Anterior cingulate cortex (tissue), 58 donors: ENCODE measurements around the gene LRRC8A.

ENCODE experiments used
- DNase-seq, 58 donors: peaks; one replicate each; lab custom pipeline; 2025; lab: John Stamatoyannopoulos, UW

The LRRC8A gene

GRCh38 chr9:128898845-128899565 lies 17.1 kb downstream of the LRRC8A start:
- peak in 15 of 58 donors; percentile 27 to 58 (median 39) for DNase-seq

GRCh38 chr9:128899566-128900322 lies 17.8 kb downstream of the LRRC8A start:
- no peak for DNase-seq

GRCh38 chr9:128901379-128901778 lies 19.4 kb downstream of the LRRC8A start:
- DNase-seq, result no peak

GRCh38 chr9:128901822-128902221 lies 19.9 kb downstream of the LRRC8A start:
- no peak for DNase-seq

- DNase-seq, result peak in 1 of 58 donors; percentile 16
These were observed 20.6 kb downstream of the LRRC8A start for GRCh38 chr9:128902351-128903078.

- no peak for DNase-seq
These were observed 21.1 kb downstream of the LRRC8A start for GRCh38 chr9:128903079-128903461.

- no peak for DNase-seq
These were observed 22.1 kb downstream of the LRRC8A start for GRCh38 chr9:128903871-128904620.

- DNase-seq, result no peak
These were observed 24.0 kb downstream of the LRRC8A start for GRCh38 chr9:128905964-128906363.

- no peak for DNase-seq
These were observed 24.8 kb downstream of the LRRC8A start for GRCh38 chr9:128906741-128907140.

- DNase-seq, result no peak
These were observed 26.4 kb downstream of the LRRC8A start for GRCh38 chr9:128908372-128908771.

- DNase-seq, result no peak
These were observed 27.9 kb downstream of the LRRC8A start for GRCh38 chr9:128909859-128910258.

- no peak for DNase-seq
These were observed 29.0 kb downstream of the LRRC8A start for GRCh38 chr9:128910906-128911305.

GRCh38 chr9:128911529-128912035 lies 29.6 kb downstream of the LRRC8A start:
- DNase-seq, result peak in 4 of 58 donors; percentile 27 to 58 (median 33)

- peak in 1 of 58 donors; percentile 51 for DNase-seq
These were observed 30.4 kb downstream of the LRRC8A start for GRCh38 chr9:128912270-128912853.

- DNase-seq, result no peak
These were observed 31.3 kb downstream of the LRRC8A start for GRCh38 chr9:128913048-128913900.

GRCh38 chr9:128913995-128914772 lies 32.3 kb downstream of the LRRC8A start:
- no peak for DNase-seq

GRCh38 chr9:128916204-128916603 lies 34.3 kb downstream of the LRRC8A start:
- DNase-seq, result peak in 4 of 58 donors; percentile 14 to 43 (median 32)

GRCh38 chr9:128916745-128917144 lies 34.8 kb downstream of the LRRC8A start:
- DNase-seq, result no peak
